Epithelial cell of proximal tubule (primary cell): ENCODE results near the gene PRDM16. TPM values are rescaled to one million over a fixed set of nuclear protein-coding genes. Genes with fewer than 3 reads are reported as not detected.

Experiments
- DNase-seq: peaks from one replicate; pipeline ENCODE4 v3.0.0-alpha.2; 2011; ENCODE audit warnings: low read depth
- H3K4me3 ChIP-seq: 2 replicates; pipeline ENCODE4 v1.5.1; 2011; ENCODE audit warnings: low read depth, mild to moderate bottlenecking, low read length
- CTCF ChIP-seq: conservative IDR thresholded peaks from 2 replicates; pipeline ENCODE4 v1.5.1; 2012; ENCODE audit warnings: low read depth, mild to moderate bottlenecking, low read length
- total RNA-seq: library from RNA; depleted of rRNA; stranded (reverse); fragments of >200 nt; gene quantifications from 2 replicates; pipeline ENCODE4 v1.2.3, GENCODE V29; 2015

PRDM16 gene
- total RNA-seq, 1 donor from 2014 or later, result 0.06 TPM

GRCh38 chr1:3174487-3175247 lies 105.7 kb downstream of the PRDM16 start:
- DNase-seq, result no peak
- TF ChIP-seq CTCF, result no peak
- H3K4me3 ChIP-seq, result no peak overlapping the region

GRCh38 chr1:3175486-3175885 lies 106.5 kb downstream of the PRDM16 start:
- no peak for TF ChIP-seq CTCF
- no peak for DNase-seq
- H3K4me3 ChIP-seq, result no peak overlapping the region

- TF ChIP-seq CTCF, result no peak
- H3K4me3 ChIP-seq, result no peak overlapping the region
- DNase-seq, result no peak
Observed at GRCh38 chr1:3176028-3176427, 107.0 kb downstream of the PRDM16 start.

- no peak for DNase-seq
- TF ChIP-seq CTCF, result no peak
- H3K4me3 ChIP-seq, result no peak overlapping the region
Observed at GRCh38 chr1:3176820-3177219, 107.8 kb downstream of the PRDM16 start.

GRCh38 chr1:3178279-3178678 lies 109.3 kb downstream of the PRDM16 start:
- no peak overlapping the region for H3K4me3 ChIP-seq
- TF ChIP-seq CTCF, result no peak
- no peak for DNase-seq

GRCh38 chr1:3179471-3179870 lies 110.5 kb downstream of the PRDM16 start:
- DNase-seq, result no peak
- no peak for TF ChIP-seq CTCF
- no peak overlapping the region for H3K4me3 ChIP-seq

- H3K4me3 ChIP-seq, result no peak overlapping the region
- TF ChIP-seq CTCF, result no peak
- DNase-seq, result no peak
Observed at GRCh38 chr1:3180915-3181314, 111.9 kb downstream of the PRDM16 start.
